Stimulated activated CD4-positive, alpha-beta T cell treated with anti-CD3 and anti-CD28 coated beads, Interleukin-4, amount 100 ng/mL, for 24 hours (primary cell): ENCODE results near the gene ITIH5.

Source experiments
- DNase-seq: peaks from one replicate; pipeline ENCODE4 v3.0.0-alpha.2; 2020

Gene ITIH5

DNA sequence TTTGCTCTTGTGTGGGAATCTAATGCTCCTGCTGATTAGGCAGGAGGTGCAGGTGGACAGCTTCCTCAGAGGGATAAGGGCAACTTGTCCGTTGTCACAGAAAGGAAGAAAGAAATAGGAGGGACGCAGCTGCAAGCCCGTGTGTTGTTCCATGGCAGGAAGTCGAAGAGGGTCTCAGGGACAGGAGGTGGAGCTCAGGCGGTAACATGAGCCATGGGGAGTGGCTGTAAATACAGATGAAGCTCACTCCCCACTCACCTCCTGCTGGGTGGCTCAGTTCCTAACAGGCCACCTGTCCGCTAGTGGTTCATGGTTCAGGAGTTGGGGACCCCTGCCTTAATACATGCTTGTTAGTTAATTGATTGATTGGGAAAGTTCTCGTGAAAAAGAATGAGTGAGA, 154.3 kb downstream of the ITIH5 start:
- DNase-seq = no peak

DNA sequence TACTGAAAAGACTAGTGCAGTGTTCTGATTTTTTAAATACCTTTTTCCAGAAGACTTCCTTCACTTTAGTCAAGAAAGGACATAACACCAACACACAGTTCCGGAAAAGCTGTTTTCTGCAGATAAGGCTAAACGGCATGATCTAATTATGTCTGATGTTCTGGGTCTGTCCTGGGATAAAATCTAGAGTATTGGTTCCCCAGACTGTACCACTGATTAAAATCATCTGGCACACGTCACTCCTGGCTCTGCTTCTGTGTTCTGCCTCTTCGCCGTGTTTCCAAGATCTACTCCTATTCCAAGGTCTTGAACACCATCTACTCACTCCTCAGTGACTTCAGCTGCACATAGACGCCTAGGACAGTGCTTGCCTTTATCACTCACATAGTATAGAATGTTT, 155.2 kb downstream of the ITIH5 start:
- no peak for DNase-seq
